NCI-H510A treated with DMSO at 0.1 percent for 48 hours (cell line): Measurements from ENCODE around the gene AZU1.
"Not testable (repeated sequence)": the region's sequence is repeated elsewhere in the genome, so short reads cannot be mapped to it uniquely, and the experiment has no call there.

Experiments
- DNase-seq: peaks from one replicate; lab custom pipeline; 2025; lab: John Stamatoyannopoulos, UW

AZU1 gene

DNA sequence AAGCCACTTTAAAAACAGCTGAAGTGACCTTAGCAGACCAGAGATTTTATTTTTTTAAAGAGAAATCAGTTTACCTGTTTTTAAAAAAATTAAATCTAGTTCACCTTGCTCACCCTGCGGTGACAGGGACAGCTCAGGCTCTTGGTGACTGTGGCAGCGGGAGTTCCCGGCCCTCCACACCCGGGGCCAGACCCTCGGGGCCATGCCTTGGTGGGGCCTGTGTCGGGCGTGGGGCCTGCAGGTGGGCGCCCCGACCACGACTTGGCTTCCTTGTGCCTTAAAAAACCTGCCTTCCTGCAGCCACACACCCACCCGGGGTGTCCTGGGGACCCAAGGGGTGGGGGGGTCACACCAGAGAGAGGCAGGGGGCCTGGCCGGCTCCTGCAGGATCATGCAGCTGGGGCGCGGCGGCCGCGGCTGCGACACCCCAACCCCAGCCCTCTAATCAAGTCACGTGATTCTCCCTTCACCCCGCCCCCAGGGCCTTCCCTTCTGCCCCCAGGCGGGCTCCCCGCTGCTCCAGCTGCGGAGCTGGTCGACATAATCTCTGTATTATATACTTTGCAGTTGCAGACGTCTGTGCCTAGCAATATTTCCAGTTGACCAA is 16.7 kb upstream of the AZU1 start:
- no peak for DNase-seq

DNA sequence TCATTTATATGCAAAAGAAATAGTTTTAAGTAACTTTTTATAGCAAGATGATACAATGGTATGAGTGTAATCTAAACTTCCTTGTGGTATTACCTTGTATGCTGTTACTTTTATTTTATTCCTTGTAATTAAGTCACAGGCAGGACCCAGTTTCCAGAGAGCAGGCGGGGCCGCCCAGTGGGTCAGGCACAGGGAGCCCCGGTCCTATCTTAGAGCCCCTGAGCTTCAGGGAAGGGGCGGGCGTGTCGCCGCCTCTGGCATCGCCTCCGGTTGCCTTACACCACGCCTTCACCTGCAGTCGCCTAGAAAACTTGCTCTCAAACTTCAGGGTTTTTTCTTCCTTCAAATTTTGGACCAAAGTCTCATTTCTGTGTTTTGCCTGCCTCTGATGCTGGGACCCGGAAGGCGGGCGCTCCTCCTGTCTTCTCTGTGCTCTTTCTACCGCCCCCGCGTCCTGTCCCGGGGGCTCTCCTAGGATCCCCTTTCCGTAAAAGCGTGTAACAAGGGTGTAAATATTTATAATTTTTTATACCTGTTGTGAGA is 16.1 kb upstream of the AZU1 start:
- no peak for DNase-seq

DNA sequence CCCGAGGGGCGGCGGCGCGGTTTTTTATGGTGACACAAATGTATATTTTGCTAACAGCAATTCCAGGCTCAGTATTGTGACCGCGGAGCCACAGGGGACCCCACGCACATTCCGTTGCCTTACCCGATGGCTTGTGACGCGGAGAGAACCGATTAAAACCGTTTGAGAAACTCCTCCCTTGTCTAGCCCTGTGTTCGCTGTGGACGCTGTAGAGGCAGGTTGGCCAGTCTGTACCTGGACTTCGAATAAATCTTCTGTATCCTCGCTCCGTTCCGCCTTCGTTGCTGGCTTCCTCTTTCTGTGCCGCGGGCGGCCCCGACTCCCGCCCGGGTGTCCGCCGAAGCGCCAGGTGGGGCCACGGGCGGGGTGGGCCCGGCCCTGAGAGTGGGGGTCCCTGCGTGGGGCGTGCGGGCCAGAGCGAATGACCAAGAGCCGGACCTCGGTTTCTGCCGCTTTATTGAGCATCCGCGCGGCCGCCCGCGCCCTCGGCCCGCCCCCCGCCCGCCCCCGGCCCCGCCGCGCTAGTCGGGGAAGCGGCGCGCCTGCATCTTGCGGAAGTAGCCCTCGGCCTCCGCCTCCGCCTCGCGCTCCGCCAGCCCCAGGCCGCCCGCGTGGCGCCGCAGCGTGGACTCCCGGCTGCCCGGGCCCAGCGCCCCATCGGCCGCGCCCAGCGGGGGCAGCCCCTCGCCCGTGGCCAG is 15.4 kb upstream of the AZU1 start:
- no peak for DNase-seq

DNA sequence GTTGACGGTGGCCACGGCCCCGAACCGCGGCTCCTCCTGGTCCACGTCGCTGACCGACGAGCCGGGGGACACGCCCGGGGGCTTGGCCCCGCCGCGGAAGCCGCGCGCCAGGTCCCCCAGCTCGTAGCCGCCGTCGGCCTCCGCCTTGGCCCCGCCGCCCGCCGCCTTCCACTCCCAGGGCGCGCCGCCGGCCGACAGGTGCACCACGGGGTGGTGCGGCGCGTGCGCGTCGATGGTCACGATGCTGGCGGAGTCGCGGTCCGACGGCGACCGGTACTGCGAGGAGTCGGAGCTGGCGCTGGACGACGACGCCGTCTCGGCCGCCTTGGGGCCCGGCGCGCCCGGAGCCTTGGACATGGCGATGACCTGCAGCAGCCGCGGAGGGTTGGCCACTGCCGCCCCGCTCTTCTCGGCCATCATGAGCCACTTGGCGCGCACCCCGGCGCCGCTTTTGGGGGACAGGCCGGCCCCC is 14.9 kb upstream of the AZU1 start:
- no peak for DNase-seq

DNA sequence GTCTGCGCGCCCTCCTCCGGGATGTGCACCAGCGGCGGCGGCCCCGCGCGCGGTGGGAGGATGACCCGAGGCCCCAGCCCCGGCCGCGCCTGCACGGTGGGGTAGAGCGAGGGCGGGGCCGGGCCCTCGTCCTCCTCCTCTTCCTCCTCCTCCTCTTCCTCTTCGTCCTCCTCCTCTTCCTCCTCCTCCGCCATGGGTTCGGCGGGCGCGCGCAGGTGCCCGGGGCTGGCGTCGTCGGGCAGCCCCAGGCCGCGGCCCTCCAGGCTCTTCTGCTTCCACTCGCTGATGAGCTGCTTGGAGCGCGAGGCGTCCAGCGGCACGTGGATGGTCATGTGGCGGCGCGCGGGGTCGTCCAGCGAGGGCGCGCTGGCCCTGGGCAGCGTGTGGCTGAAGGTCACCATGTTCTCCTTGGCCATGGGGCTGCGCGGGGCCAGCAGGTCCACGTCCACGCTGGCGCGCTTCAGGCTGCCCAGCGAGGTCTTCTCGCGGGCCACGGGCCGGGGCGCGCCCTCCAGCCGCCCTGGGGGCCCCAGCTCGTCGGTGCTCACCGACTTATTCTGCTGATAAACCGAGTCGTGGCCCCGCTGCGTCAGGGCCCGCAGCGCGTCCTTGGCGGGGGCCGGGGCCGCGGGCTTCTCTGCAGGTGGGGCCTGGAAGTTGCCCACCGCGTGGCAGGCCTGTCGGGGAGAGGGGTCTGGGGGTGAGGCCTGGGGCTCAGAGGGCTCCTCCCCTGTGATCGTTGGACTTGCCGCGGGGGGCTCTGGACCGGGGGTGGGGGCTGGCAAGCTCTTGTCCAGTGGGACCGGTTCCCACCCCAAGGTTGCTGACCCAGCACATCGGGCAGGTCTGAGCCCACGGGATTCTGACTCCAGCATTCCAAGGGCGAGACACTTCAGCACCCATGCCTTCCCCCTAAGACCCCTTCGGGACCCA is 14.2 kb upstream of the AZU1 start:
- DNase-seq: no peak

DNA sequence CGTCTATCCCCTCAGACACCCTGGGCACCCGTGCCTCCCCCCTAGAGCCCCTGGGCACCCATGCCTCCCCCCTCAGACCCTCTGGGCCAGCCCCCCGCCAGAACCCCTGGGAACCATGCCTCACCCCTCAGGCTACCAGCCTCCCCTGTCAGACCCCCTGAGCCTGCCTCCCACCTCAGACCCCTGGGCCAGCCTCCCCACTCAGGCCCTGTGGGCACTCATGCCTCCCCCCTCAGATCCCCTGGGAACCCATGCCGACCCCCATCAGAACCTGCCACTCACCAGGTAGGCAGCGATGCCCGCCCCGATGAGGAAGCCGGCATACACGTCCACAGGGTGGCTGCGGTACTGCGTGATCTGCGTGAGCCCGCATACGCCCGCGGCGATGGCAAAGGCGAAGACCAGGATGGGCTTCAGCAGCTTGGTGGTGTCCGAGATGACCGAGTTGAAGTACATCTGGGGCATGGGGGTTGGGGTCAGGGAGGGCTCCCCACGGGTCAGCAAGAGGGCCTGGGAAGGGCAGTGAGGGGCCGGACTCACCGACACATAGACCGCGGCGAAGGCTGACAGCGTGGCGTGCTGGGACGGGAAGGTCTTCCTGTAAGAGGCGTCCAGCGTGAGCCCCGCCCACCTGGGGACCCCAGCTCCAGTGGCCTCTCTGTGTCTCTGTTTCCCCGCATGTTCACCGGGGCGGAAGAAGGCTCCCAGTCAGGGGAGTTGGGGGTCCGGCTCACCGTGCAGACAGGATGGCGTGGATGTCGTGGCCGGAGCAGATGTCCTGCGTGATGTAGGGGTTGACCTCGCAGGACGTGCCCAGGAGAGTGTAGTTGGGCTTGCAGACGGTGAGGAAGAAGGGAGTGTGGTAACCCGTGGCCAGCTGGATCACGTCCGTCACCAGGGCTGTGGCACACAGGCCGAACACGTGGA is 13.2 kb upstream of the AZU1 start:
- no peak for DNase-seq

DNA sequence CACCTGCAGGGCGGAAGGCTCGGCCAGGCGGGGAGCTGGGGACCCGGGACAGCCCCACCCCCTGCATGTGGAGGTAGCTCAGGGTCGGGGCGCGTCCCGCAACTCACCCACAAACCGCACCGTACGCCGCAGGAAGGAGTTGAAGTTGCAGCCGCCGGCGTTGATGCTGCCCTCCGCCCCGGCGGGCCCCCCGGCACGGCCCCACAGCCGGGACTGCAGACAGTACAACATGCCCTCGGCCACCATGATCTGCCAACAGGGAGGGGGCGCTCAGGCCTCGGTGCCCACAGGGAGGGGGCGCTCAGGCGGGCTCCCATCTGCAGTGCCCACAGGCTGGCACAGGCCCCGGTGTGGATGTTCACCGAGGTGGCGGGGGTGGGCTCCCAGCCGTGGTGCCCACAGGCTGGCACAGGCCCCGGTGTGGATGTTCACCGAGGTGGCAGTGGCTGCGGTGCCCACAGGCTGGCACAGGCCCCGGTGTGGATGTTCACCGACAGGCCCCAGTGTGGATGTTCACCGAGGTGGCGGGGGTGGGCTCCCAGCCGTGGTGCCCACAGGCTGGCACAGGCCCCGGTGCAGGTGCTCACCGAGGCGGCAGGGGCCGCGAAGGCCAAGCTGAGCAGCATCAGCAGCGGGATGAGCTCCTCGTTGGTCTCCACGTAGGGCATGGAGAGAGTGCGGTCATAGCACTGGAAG is 12.4 kb upstream of the AZU1 start:
- no peak for DNase-seq

DNA sequence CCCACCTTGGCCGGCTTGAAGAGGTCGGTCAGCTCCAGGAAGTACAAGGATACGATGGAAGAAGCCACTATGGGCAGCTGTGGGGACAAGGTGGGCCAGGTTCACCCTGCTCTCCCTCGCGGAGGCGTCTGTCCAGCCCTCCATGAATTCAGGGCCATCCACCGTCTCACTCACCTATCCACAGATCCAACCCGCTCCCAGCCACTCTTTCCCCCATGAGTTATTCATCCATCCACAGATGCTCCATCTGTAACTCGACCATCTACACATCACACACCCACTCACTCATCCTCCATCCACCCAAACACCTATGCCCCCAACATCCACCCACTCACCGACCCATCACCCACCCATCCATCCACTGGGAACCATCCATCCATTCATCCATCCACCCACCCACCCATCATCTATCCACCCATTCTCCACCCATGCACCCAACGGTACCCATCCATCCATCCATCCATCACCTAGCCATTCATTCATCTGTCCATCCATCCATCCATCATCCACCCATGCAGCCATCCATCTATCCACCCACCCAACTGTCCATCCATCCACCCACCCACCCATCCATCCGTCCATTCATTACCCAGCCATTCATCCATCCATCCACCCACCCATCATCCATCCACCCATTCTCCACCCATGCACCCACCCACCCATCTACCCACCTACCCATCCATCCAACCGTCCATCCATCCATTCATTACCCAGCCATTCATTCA is 11.7 kb upstream of the AZU1 start:
- no peak for DNase-seq

DNA sequence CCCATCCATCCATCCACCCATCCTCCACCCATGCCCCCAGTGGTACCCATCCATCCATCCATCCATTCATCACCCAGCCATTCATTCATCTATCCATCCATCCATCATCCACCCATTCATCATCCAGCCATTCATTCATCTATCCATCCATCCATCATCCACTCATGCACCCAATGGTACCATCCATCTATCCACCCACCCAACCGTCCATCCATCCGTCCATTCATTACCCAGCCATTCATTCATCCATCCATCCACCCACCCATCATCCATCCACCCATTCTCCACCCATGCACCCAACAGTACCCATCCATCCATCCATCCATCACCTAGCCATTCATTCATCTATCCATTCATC is 11.2 kb upstream of the AZU1 start:
- DNase-seq: no peak

DNA sequence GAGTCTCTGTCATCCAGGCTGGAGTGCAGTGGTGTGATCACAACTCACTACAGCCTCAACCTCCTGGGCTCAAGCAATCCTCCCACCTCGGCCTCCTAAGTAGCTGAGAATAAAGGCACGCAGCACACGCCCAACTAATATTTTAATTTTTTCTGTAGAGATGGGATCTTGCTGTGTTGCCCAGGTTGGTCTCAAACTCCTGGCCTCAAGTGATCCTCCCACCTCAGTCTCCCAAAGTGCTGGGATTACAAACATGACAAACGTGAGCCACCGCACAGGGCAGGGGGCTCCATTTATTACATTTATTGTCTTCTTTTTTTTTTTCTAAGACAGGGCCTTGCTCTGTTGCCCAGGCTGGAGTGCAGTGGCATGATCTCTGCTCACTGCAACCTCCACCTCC is 7.4 kb upstream of the AZU1 start:
- DNase-seq: not testable (repeated sequence)

DNA sequence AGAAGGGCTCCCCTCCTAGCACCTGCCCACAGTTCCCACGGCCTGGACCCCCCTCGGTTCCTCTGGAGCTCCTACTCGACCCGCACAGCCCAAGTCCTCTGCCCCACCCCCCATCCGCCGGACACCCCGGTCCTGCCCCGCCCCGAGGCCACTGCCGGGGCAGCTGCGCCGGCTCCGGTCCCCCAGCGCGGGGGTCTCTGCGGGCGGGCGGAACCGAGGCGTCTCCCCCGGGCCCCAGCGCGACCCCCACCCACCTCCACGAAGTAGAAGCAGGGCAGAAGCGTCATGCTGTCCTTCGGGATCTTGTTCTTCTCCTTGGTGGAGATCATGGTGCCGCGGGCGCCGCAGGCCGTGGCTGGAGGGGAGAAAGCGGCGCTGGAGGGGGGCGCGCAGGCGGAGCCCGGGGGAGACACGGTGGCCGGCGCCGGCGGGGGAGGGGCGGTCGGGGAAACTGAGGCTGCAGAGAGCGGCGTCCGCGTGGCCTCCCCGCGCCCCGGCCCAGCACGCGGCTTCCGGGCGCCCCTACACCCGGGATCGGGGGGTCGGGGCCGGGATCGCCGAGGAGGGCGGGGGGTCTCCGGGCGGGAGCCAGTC is 6.3 kb upstream of the AZU1 start:
- no peak for DNase-seq

DNA sequence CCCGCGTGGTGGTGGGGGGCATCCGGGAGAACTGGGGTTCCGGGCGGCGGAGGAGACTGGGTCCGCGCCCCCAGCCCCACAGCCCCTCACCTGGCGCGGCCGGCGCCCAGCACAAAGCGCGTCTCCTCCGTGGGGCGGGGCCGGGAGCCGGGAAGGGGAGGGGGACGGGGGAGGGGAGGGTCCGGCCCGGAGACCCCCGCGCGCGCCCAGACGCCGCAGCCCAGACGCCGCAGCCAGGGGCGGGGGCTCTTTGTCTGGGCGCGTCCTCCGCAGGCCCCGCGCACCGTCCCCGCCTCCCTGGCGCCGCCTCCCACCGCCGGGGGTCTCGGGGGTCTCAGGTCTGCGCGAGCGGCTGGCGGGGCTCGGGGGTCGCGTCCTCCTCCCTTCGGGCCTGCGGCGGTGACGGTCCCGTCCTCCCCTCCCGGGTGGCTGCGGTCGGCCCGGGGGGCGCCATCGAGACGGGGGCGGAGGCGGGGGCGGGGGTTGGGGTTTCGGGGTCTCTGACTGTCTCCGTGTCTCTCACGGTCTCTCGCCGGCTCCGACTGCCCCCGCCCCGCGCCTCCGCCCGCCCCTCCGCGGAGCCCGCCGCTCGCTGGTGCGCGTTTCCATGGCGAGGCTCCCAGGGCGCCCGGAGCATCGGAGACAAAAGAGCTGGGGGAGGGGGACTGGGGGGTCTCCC is 5.7 kb upstream of the AZU1 start, which contains the start of gene PLPPR3:
Gene PLPPR3 (minus strand): TSS at position 131 of the 679 bp plus-strand sequence. CDS start 396 bp downstream, outside the sequence.
- no peak for DNase-seq

DNA sequence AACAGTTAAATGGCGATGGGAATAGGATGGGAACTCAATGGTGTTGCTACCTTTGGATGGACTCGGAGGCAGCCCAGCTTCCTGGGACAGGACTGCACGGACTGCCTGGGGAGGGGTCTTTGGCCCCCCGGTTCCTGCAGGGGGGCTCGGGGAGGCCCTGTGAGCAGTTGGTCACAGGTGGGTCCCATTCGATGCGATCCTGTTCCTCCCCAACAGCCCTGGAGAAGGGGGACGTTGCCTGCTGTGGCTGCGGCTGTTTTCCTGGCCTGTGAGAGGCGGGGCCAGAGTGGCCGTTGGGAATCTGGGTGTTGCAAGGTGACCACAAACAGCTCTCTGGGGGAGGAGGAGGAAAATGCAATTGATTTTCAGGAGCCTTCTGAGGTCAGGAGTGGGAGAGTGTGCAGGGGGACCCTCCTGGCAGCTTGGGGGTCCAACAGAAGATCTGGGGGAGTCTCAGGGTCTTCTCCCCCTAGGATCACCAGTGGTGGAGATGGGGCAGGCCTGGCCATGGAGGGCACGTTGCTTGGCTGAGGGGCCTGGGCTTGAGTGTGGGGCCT is 4.0 kb upstream of the AZU1 start:
- no peak for DNase-seq

DNA sequence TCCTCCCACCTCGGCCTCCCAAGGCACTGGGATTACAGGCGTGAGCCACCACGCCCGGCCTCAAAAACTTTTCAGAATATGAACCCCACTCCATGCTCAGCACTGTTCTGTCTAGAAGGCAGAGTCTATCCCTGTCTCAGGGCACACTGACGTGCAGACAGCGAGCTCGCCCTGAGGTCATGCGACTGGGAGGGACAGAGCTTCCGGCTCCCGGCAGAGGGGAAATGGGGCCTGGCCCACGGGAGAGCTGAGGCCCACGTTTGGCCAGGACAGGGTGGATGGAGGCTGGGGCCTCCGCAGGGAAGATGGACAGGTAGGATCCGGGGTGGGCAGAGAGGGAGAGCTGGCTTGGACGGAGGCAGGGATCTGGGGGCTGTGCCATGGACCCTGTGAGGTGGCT is 2.8 kb upstream of the AZU1 start:
- DNase-seq: no peak

DNA sequence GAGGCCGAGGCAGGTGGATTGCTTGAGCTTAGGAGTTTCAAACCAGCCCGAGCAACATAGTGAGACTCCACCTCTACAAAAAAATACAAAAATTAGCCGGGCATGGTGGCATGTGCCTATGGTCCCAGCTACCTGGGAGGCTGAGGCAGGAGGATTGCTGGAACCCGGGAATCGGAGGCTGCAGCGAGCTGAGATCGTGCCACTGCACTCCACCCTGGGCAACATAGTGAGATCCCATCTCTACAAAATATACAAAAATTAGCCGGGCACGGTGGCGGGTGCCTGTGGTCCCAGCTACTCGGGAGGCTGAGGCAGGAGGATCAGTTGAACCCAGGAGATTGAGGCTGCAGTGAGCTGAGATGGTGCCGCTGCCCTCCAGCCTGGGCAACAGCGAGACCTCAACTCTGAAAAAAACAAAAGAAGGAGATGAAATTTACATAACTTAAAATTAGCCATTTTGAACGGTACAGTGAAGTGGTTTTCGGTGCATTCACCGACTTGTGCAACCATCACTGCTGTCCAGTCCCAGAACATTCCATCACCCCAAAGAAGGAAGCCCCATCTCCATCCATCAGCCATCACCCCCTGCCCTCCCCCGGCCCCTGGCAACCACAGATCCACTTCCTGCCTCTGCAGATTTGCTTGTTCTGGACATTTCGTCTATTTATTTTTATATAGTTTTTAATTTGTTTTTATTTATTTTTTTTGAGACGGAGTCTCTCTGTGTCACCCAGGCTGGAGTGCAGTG is 1.6 kb upstream of the AZU1 start:
- DNase-seq: no peak

DNA sequence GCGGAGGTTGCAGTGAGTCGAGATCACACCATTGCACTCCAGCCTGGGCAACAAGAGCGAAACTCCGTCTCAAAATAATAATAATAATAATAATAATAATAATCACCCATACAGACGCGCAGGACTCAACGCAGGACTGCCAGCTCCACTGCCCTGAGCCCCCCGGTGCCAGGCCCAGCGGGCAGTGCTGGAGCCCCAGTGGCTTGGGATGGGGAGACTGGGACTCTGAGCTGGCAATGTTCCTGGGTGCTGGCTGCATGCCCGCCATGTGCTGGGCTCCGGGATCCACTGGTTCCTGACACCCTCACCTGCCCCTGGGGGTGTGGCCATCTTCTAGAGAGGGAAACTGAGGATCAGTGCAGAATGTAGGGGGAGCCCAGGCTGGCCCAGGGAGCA is 325 bp upstream of the AZU1 start:
- no peak for DNase-seq

DNA sequence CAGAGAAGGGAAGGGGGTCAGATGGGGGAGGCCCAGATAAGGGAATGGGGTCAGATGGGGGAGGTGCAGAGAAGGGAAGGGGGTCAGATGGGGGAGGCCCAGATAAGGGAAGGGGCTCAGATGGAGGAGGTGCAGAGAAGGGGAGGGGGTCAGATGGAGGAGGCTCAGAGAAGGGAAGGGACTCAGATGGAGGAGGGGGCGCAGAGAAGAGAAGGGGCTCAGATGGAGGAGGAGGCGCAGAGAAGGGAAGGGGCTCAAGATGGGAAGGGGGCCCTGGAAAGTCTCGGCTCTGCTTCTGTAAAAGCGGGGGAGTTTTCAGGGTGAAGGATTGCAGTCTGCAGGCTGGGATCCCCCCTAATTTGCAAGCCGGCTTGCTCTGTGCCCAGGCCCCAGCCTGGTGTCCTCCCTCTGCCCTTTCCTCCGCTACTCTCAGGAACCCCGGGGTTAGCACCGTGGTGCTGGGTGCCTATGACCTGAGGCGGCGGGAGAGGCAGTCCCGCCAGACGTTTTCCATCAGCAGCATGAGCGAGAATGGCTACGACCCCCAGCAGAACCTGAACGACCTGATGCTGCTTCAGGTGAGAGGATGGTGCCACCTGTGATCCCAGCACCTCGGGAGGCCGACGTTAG is 1.6 kb downstream of the AZU1 start:
- DNase-seq: no peak
